Activated CD8-positive, alpha-beta memory T cell treated with anti-CD3 and anti-CD28 coated beads for 4 hours (primary cell): ENCODE data around the gene RASGRP4.
"Not testable (repeated sequence)": the region's sequence is repeated elsewhere in the genome, so short reads cannot be mapped to it uniquely, and the experiment has no call there.

ENCODE experiments used
- DNase-seq, 2 donors: peaks; one replicate each; pipeline ENCODE4 v3.0.0-alpha.2; 2020; ENCODE audit warnings: low read depth in 2 of 2

Gene RASGRP4

GRCh38 chr19:38371081-38371480, 54.9 kb downstream of the RASGRP4 start:
- DNase-seq = no peak

- no peak for DNase-seq
Observed at GRCh38 chr19:38370299-38370698, 55.7 kb downstream of the RASGRP4 start.

GRCh38 chr19:38369584-38369983, 56.4 kb downstream of the RASGRP4 start:
- no peak for DNase-seq

- DNase-seq = no peak
Observed at GRCh38 chr19:38367041-38367440, 59.0 kb downstream of the RASGRP4 start.

- not testable (repeated sequence) for DNase-seq
Observed at GRCh38 chr19:38362946-38363688, 62.9 kb downstream of the RASGRP4 start.

GRCh38 chr19:38362076-38362945, 63.7 kb downstream of the RASGRP4 start:
- peak; percentile 39 to 44 for DNase-seq

GRCh38 chr19:38361633-38362075, 64.4 kb downstream of the RASGRP4 start:
- DNase-seq = peak in 1 of 2 donors; percentile 26

GRCh38 chr19:38360839-38361631, 65.0 kb downstream of the RASGRP4 start:
- DNase-seq = no peak

- DNase-seq = no peak
Observed at GRCh38 chr19:38360351-38360750, 65.7 kb downstream of the RASGRP4 start.

- no peak for DNase-seq
Observed at GRCh38 chr19:38359242-38360021, 66.6 kb downstream of the RASGRP4 start.
